Measurements from ENCODE around the gene RAB40B. TPM values are rescaled to one million over a fixed set of nuclear protein-coding genes. Genes with fewer than 3 reads are reported as not detected.

RAB40B gene
- total RNA-seq, 2 experiments from 2014 or later, result 1.6 to 2.0 TPM

DNA sequence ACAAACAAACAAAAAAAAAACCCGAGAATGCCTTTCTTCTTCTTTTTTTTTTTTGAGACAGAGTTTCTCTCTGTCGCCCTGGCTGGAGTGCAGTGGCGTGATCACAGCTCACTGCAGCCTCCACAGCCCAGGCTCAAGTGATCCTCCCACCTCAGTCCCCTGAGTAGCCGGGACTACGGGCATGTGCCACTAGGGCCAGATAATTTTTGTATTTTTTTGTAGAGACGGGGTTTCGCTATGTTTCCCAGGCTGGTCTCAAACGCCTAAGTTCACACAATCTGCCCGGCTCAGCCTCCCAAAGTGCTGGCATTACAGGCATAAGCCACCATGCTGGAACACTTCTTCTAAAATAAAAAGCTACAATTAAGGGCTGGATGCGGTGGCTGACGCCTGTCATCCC lies 33.3 kb downstream of the RAB40B start:
- no peaks in the 10 kb centered on the region for H3K36me3 ChIP-seq (ENCODE audit: insufficient read depth, low read length)
- Mint-ChIP-seq H3K27ac (no peak overlapping the region), H3K4me1 (ENCODE audit: low read depth) (peaks cover 6% of the 10 kb centered on the region), H3K4me3 (no peak overlapping the region), H3K27me3 (no peaks in the 10 kb centered on the region), H3K9me3 (no peaks in the 10 kb centered on the region), H3K36me3 (ENCODE audit: low read depth) (no peaks in the 10 kb centered on the region)
- DNase-seq, result no peak
- no peak overlapping the region for H3K4me3 ChIP-seq (ENCODE audit: low read length)
- TF ChIP-seq, protein P1, sequence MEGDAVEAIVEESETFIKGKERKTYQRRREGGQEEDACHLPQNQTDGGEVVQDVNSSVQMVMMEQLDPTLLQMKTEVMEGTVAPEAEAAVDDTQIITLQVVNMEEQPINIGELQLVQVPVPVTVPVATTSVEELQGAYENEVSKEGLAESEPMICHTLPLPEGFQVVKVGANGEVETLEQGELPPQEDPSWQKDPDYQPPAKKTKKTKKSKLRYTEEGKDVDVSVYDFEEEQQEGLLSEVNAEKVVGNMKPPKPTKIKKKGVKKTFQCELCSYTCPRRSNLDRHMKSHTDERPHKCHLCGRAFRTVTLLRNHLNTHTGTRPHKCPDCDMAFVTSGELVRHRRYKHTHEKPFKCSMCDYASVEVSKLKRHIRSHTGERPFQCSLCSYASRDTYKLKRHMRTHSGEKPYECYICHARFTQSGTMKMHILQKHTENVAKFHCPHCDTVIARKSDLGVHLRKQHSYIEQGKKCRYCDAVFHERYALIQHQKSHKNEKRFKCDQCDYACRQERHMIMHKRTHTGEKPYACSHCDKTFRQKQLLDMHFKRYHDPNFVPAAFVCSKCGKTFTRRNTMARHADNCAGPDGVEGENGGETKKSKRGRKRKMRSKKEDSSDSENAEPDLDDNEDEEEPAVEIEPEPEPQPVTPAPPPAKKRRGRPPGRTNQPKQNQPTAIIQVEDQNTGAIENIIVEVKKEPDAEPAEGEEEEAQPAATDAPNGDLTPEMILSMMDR (IDR thresholded peaks at IDR 0.05), result no peak
- POLR2A ChIA-PET, result no interaction called here
- H3K4me1 ChIP-seq (ENCODE audit: insufficient read depth, low read length), result peaks cover 5% of the 10 kb centered on the region
- no peaks in the 10 kb centered on the region for H3K27me3 ChIP-seq (ENCODE audit: control insufficient read depth in 1 of 2, insufficient read depth in 2 of 2, low read length in 2 of 2)
- CTCF ChIA-PET, result interaction anchor here (0.6 kb wide), 1 partner anchor 97 kb away, joined by 3 read pairs; no protein-coding TSS in a partner anchor
- intact Hi-C loops (cut with DNase I, micrococcal nuclease), result no loop called here
- ATAC-seq (ENCODE audit: poor library complexity), result no peak
- H3K9me3 ChIP-seq (ENCODE audit: control insufficient read depth in 1 of 2, insufficient read depth in 1 of 2, low read length in 2 of 2), result no peaks in the 10 kb centered on the region
- H3K27ac ChIP-seq (ENCODE audit: low read depth in 1 of 2, low read length in 2 of 2), result no peak overlapping the region

DNA sequence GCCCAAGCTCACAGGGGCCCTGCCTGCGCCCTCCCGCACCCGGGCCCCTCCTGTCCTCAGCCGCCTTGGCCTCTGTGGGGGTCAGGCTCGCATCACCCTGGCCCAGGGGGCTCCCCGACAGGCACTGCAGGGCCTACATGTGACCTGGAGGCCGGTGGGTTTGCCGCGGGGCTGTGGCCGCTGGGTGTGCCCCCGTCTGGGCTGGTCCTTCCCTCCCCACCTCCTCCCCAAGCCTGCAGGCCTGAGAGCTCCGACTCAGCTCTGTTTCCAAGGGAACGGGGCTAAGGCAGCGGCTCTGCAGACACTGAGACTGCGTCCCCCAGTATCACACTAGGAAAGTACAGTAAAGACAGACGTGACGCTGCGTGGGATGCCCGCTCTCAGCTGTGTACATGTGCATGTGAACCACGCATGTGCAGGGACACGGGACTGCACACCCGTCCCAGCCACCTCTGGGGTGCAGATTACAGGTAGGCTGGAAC lies 33.8 kb downstream of the RAB40B start:
- Mint-ChIP-seq H3K4me1 (ENCODE audit: low read depth) (peaks cover 6% of the 10 kb centered on the region), H3K4me3 (no peak overlapping the region), H3K27ac (no peak overlapping the region), H3K36me3 (ENCODE audit: low read depth) (peaks cover 3% of the 10 kb centered on the region), H3K27me3 (no peaks in the 10 kb centered on the region), H3K9me3 (no peaks in the 10 kb centered on the region)
- POLR2A ChIA-PET, result no interaction called here
- no peak overlapping the region for H3K27ac ChIP-seq (ENCODE audit: low read depth in 1 of 2, low read length in 2 of 2)
- CTCF ChIA-PET, result no interaction called here
- H3K27me3 ChIP-seq (ENCODE audit: control insufficient read depth in 1 of 2, insufficient read depth in 2 of 2, low read length in 2 of 2), result no peaks in the 10 kb centered on the region
- TF ChIP-seq, protein P1 (IDR thresholded peaks at IDR 0.05), result no peak
- H3K36me3 ChIP-seq (ENCODE audit: insufficient read depth, low read length), result no peaks in the 10 kb centered on the region
- no peak overlapping the region for H3K4me3 ChIP-seq (ENCODE audit: low read length)
- H3K4me1 ChIP-seq (ENCODE audit: insufficient read depth, low read length), result peaks cover 5% of the 10 kb centered on the region
- ATAC-seq (ENCODE audit: poor library complexity) (no peak), DNase-seq (no peak)
- H3K9me3 ChIP-seq (ENCODE audit: control insufficient read depth in 1 of 2, insufficient read depth in 1 of 2, low read length in 2 of 2), result no peaks in the 10 kb centered on the region
- intact Hi-C loops (cut with DNase I, micrococcal nuclease), result no loop called here

DNA sequence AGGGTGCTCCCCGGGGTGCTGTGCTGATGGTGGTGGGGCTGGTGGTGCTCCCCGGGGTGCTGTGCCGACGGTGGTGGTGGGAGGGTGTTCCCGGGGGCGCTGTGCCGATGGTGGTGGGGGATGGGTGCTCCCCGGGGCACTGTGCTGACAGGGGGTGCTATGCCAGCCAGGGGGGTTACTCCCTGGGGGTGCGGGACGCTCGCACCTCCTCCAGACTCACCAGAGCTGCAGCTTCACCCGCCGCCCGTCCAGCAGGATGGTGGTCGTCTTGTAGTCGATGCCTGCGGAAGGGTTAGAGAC lies 34.3 kb downstream of the RAB40B start:
- H3K27me3 Mint-ChIP-seq, result no peaks in the 10 kb centered on the region
- Histone ChIP-seq H3K9me3 (ENCODE audit: control insufficient read depth in 1 of 2, insufficient read depth in 1 of 2, low read length in 2 of 2) (no peaks in the 10 kb centered on the region), H3K27me3 (ENCODE audit: control insufficient read depth in 1 of 2, insufficient read depth in 2 of 2, low read length in 2 of 2) (no peaks in the 10 kb centered on the region), H3K4me3 (ENCODE audit: low read length) (no peak overlapping the region), H3K36me3 (ENCODE audit: insufficient read depth, low read length) (no peaks in the 10 kb centered on the region), H3K4me1 (ENCODE audit: insufficient read depth, low read length) (peaks cover 5% of the 10 kb centered on the region), H3K27ac (ENCODE audit: low read depth in 1 of 2, low read length in 2 of 2) (no peak overlapping the region)
- H3K4me1 Mint-ChIP-seq (ENCODE audit: low read depth), result peaks cover 6% of the 10 kb centered on the region
- intact Hi-C loops (cut with DNase I, micrococcal nuclease), result no loop called here
- ChIA-PET POLR2A (no interaction called here), CTCF (no interaction called here)
- no peak overlapping the region for H3K27ac Mint-ChIP-seq
- TF ChIP-seq, protein P1 (IDR thresholded peaks at IDR 0.05), result no peak
- H3K4me3 Mint-ChIP-seq, result no peak overlapping the region
- H3K36me3 Mint-ChIP-seq (ENCODE audit: low read depth), result peaks cover 7% of the 10 kb centered on the region
- no peaks in the 10 kb centered on the region for H3K9me3 Mint-ChIP-seq
- ATAC-seq (ENCODE audit: poor library complexity), result no peak
- no peak for DNase-seq
